Stimulated activated CD8-positive, alpha-beta memory T cell treated with anti-CD3 and anti-CD28 coated beads, Interleukin-12 subunit alpha, Interleukin-12 subunit beta, amount 100 ng/mL, for 24 hours (primary cell): Measurements from ENCODE around the gene CETN3.
"Not testable (repeated sequence)": the region's sequence is repeated elsewhere in the genome, so short reads cannot be mapped to it uniquely, and the experiment has no call there.

Experiments
- DNase-seq: peaks from one replicate; pipeline ENCODE4 v3.0.0-alpha.2; 2020; ENCODE audit errors: extremely low read depth

The CETN3 gene

DNA sequence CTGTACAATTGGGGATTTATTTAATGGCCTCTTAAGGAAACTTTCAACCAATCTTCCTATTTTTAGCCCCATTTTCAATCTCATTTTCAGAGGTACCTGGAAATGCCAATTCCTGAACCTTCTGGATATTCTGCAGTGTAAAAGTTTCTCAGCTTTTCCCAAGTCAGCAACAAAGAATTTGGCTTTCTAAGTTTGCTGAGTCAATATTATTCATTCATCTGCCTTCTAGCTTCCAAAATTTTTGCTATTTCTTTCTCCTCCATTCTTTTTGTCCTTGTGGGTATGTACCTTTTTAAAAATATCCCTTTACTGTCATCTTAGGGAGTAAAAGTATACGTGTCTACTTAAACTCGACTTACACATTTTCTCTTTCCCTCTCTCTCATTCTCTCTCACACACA lies 25.7 kb downstream of the CETN3 start:
- no peak for DNase-seq

- no peak for DNase-seq
These were observed 28.2 kb downstream of the CETN3 start for GRCh38 chr5:90381213-90381929.

DNA sequence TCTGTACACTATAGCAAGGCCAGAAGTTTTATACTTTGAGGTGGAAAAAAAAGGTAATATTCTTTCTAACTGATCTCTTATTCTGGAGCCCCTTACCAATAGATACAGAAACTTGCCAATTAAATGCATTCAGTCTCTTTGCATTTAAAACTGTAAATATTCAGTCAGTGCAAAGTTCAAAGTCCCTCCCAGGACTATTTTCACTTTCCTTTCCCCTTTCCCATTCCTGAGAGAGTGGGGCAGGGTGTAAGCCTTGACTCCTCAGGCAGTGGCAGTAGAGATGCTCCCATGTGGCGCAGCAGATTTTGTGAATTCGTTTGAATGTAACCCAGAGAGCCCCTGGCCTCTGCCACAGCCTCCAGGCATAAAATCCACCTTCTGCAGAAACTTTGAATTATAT lies 29.9 kb downstream of the CETN3 start:
- no peak for DNase-seq

DNA sequence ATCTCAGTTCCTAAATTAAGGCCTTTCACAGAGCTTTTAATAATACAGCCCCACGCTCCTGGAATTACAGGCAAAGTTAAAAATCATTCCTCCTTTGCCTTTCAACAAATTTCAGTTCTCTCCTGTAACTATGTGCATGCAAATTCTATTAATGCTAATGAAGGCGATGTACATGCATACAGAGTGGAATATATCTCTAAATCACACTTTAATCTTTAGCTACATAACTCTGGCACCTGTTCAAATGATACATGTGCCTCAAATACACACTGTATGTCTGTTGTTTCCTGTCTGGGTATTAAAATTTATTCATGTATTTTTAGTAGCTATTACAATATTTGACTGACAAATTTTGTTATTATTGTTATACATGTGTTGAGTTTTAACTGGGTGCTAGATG lies 30.8 kb downstream of the CETN3 start:
- DNase-seq: no peak

DNA sequence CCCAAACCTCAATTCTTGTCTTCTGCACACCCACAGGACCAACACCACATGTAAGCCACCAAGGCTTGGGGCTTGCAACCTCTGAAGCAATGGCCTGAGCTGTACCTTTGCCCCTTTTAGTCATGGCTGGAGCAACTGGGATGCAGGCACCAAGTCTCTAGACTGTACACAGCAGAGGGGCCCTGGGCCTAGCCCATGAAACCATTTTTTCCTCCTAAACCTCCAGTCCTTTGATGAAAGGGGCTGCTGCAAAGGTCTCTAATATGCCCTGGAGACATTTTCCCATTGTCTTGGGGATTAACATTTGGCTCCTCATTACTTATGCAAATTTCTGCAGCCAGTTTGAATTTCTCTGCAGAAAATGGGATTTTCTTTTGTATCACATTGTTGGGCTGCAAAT lies 38.3 kb downstream of the CETN3 start:
- not testable (repeated sequence) for DNase-seq

DNA sequence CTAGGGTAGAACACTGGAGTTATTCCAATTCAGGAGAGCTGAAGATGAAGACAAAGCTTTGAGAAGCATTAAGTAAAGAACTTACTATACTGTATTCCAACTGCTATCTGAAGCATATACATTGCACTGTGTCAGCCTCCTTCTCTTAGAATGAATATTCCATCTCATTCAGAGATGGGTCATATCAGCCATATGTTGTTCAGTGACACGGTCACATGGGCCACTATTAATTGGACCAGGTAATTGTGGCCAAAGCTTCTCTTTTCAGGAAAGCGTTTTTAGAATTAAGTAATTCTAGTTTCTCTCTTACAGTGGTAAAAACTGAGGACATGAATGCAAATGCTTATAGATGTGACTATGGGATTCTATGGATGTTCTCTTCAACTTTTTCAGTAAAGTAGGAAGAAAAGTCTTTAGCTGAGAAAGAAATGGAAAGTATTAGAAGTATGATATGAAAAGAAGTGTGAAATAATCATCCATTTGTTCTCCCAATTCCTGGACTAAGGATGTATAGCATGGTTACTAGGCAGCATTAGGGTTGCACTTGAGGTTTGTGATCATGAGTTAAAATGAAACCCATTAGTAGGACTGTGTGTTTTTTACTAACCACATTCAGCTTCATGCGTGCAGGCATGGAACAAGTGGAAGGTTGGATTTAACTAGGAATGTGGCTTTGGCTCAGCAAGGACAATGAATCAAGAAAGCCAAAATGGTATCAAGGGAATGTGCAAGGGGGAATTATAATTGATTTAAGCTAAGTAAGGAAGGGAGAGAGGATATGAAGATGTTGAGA lies 40.9 kb downstream of the CETN3 start:
- no peak for DNase-seq

- no peak for DNase-seq
These were observed 41.7 kb downstream of the CETN3 start for GRCh38 chr5:90367879-90368278.

DNA sequence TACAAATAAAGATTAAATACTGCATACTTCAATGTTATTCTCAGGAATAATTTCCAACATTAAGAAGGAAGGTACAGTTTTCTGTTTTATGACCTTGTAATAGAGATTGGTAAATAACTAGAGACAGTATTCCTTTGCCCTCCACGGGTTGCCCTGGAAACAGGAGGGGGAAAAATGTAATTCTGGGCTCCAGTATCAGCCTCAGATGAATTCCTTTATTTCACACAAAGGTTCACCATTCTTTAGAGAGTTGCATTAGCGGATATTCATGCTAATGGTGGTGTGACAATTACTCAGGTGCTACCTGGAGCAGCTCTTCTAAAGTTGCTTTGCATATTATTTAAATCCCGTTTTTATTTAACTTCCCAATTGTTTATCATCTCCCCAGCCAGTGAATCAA lies 42.6 kb downstream of the CETN3 start:
- no peak for DNase-seq

- no peak for DNase-seq
These were observed 44.2 kb downstream of the CETN3 start for GRCh38 chr5:90365328-90365727.

DNA sequence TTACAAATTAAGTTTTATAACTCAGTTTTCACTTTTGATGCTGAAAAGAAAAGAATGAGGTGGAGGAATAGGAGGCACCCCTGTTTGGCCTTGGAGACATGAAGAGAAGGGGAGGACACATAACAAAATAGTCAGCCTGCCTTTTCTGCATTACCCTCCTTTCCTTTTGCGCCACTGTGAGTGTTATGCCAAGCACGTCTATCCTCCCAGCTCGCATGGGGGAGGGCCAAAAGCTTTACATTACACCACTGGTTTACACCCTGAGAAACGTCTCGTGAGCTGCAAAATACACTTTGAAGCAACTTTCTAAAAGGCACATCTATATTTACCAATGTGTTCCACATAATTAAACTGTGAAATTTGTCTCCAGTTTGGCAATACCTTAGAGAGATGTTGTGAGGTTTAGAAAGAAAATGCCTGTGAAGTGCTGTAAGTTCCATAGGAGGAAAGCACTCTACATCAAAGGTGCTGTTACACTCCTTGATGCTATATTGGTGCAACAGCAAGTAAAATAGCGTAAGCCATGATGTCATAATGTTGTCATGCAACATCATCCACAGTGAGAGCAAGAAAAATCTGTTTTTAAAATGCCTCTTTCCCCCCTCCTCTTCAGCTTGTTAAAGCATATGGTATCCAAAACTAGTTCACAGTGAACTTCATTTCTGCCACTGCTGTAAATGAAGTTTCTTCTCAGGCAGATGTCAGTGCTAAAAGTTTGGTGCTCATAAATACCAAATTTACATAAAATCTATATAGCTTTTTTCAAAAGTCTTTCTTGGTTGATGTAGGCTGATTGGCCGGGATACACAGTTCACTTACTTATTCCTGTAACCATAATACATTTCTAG lies 50.3 kb downstream of the CETN3 start:
- no peak for DNase-seq

DNA sequence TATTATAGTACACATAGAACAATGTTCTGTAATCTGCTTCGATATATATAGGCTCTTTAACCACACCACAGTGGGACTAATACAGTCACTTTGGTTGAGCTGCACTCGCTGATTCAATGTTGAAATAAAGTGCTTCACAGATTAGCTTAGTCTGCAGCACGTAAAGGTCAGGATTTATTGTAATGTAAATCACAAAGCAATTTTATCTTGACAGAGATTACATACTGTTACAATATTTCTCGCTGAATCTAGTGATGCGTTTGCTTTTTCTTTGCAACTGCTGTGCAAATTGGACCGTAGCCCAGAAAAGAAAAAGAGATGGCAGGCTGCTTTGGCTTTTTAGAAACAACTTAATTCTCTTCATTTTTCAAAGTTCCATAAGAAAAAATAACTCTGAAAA lies 52.9 kb downstream of the CETN3 start:
- DNase-seq: no peak

- DNase-seq: no peak
These were observed 53.4 kb downstream of the CETN3 start for GRCh38 chr5:90356176-90356575.

DNA sequence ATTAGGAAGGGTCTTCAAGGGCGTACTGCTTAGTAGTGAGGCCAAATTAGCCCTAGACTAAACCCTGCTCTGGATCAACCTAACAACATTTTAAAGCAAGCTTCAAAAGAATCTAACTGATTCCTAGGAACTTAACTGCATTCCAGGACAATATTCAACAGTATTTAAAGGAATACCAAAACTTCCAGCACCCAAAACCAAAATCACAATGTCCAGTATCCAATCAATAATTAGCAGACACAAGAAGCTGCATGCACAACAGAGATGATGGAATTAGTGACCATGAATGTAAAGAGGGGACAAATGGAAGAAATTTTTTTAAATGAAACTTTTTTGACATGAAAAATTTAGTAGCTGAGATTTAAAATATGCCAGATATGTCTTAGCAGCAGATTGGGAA lies 53.9 kb downstream of the CETN3 start:
- DNase-seq: no peak

DNA sequence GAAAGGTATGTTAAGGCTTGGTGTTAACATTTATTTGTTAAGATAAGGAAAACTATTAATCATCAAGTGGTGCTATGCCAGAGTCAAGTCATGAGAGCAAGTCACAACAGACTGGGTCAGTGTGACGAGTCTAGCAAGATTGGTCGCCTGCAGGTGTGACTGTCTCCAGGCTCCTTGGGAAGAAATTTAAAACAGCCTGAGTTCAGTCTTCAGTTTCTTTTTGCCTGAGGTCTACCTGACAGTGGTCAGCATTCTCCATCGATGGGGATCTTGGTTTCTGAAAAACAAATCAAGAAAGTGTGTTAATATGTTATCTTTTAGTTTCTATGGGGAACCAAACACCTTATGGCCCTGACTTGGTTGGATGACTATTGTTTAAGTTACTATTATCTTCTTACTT lies 56.3 kb downstream of the CETN3 start:
- no peak for DNase-seq

GRCh38 chr5:90351101-90351500 lies 58.5 kb downstream of the CETN3 start:
- DNase-seq: no peak

DNA sequence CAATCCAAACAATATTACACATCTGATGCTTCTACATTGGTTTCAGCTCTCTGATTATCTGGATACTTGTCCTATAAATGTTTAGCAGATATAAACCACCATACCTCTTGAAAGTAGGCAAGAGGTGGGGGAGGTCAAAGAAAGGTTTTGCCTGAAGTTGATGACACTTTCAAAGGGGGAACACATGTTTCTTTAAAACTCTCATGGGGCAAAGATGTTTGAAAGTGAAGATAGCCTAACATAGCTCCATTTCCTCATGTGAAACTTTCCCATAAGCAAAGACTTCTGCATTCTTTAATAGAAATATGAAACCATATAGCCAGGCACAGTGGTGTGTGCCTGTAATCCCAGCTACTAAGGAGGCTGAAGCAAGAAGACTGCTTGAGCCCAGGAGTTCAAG lies 62.1 kb downstream of the CETN3 start:
- no peak for DNase-seq

GRCh38 chr5:90345684-90346083 lies 63.9 kb downstream of the CETN3 start:
- DNase-seq: no peak

- no peak for DNase-seq
These were observed 64.9 kb downstream of the CETN3 start for GRCh38 chr5:90344689-90345088.

GRCh38 chr5:90343731-90344130 lies 65.8 kb downstream of the CETN3 start:
- not testable (repeated sequence) for DNase-seq

DNA sequence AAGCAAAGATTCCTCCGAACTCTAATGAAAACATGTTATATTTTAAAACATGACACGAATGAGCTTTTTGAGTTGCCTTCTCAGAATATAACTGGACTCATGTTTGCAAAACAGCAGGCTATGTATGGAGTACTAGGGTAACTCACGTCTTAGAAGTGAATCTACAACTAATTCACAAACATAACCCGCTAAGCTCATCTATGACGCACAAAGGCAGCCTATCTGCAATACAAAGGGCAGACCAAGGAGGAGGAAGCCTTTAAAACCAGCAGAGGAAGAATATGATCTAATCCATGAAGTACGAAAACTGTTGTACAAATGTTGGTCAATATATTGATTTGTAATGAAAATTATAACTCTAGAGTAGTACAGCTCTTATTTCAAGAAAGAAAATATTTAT lies 67.0 kb downstream of the CETN3 start:
- DNase-seq: no peak
